SU-DHL-6 (cell line): ENCODE data around the gene KNDC1.

Source experiments
- H2AFZ ChIP-seq: fragments of 200-600 bp; sonication (generic); 2 replicates; pipeline ENCODE4 v1.6.1; 2014; ENCODE audit warnings: low read depth, mild to moderate bottlenecking, moderate library complexity, mixed read lengths, antibody characterized with exemption, low read length; ENCODE audit not compliant: severe bottlenecking
- H3F3A ChIP-seq: fragments of 200-600 bp; shearing (Covaris generic); 2 replicates; pipeline ENCODE4 v1.6.0; 2016; ENCODE audit warnings: antibody characterized with exemption, mild to moderate bottlenecking; ENCODE audit not compliant: insufficient read depth
- H3K27ac ChIP-seq: fragments of 200-600 bp; sonication (generic); 2 replicates; pipeline ENCODE4 v1.5.1; 2016; ENCODE audit warnings: low read depth, mild to moderate bottlenecking, low read length, moderate library complexity, mixed read lengths
- H3K27me3 ChIP-seq: fragments of 200-600 bp; sonication (generic), shearing (Covaris generic); 2 replicates; pipeline ENCODE4 v1.6.0; 2014; ENCODE audit warnings: mild to moderate bottlenecking, low read length
- H3K36me3 ChIP-seq: fragments of 200-600 bp; sonication (generic); 2 replicates; pipeline ENCODE4 v1.6.1; 2014; ENCODE audit warnings: mild to moderate bottlenecking, low read length, mixed read lengths
- H3K4me2 ChIP-seq: fragments of 300-600, 200-600 bp; shearing (Covaris generic), sonication (generic); 2 replicates; pipeline ENCODE4 v1.6.0; 2014; ENCODE audit warnings: low read length, low read depth, mild to moderate bottlenecking; ENCODE audit not compliant: poor library complexity, severe bottlenecking
- H3K4me3 ChIP-seq: fragments of 200-600 bp; sonication (generic); 2 replicates; pipeline ENCODE4 v1.5.1; 2014; ENCODE audit warnings: antibody characterized with exemption, low read length, mild to moderate bottlenecking, mixed read lengths; ENCODE audit not compliant: insufficient read depth, poor library complexity, severe bottlenecking
- H3K79me2 ChIP-seq: fragments of 200-600 bp; sonication (generic); 2 replicates; pipeline ENCODE4 v1.6.1; 2014; ENCODE audit warnings: mild to moderate bottlenecking, low read length, moderate library complexity; ENCODE audit not compliant: insufficient read depth
- H3K9ac ChIP-seq: fragments of 200-600 bp; sonication (generic); 2 replicates; pipeline ENCODE4 v1.7.0; 2014; ENCODE audit warnings: mild to moderate bottlenecking, low read length
- H3K9me2 ChIP-seq: fragments of 200-600 bp; sonication (generic); replicated peaks from 2 replicates; pipeline ENCODE4 v1.6.1; 2014; ENCODE audit warnings: low read length; ENCODE audit not compliant: insufficient read depth
- H3K9me3 ChIP-seq: fragments of 200-600 bp; sonication (generic); 2 replicates; pipeline ENCODE4 v1.6.1; 2014; ENCODE audit warnings: low read length, mixed read lengths; ENCODE audit not compliant: insufficient read depth
- H4K20me1 ChIP-seq: fragments of 200-600 bp; sonication (generic); 2 replicates; pipeline ENCODE4 v1.6.1; 2014; ENCODE audit warnings: low read depth, mild to moderate bottlenecking, antibody characterized with exemption, low read length, moderate library complexity, mixed read lengths
- EZH2phosphoT487 ChIP-seq: fragments of 200-600 bp; sonication (generic), shearing (Covaris generic); conservative IDR thresholded peaks from 2 replicates; pipeline ENCODE4 v1.6.1; 2018; ENCODE audit warnings: mild to moderate bottlenecking, antibody characterized with exemption, low read length, moderate library complexity, mixed read lengths
- TF ChIP-seq, protein P1 (sequence below): fragments of 200-600 bp; sonication (generic); IDR thresholded peaks from one replicate; pipeline ENCODE4 v1.5.1; 2017; ENCODE audit warnings: antibody characterized with exemption, mild to moderate bottlenecking, low read length, moderate library complexity; ENCODE audit not compliant: insufficient read depth, poor library complexity, severe bottlenecking

The KNDC1 gene

GRCh38 chr10:133129071-133129858 is 30.8 kb upstream of the KNDC1 start:
- no peaks in the 10 kb centered on the region for H3K79me2 ChIP-seq
- no peaks in the 10 kb centered on the region for H3K9me3 ChIP-seq
- TF ChIP-seq, protein P1, sequence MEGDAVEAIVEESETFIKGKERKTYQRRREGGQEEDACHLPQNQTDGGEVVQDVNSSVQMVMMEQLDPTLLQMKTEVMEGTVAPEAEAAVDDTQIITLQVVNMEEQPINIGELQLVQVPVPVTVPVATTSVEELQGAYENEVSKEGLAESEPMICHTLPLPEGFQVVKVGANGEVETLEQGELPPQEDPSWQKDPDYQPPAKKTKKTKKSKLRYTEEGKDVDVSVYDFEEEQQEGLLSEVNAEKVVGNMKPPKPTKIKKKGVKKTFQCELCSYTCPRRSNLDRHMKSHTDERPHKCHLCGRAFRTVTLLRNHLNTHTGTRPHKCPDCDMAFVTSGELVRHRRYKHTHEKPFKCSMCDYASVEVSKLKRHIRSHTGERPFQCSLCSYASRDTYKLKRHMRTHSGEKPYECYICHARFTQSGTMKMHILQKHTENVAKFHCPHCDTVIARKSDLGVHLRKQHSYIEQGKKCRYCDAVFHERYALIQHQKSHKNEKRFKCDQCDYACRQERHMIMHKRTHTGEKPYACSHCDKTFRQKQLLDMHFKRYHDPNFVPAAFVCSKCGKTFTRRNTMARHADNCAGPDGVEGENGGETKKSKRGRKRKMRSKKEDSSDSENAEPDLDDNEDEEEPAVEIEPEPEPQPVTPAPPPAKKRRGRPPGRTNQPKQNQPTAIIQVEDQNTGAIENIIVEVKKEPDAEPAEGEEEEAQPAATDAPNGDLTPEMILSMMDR = no peak
- no peak for TF ChIP-seq EZH2phosphoT487
- no peaks in the 10 kb centered on the region for H3K27me3 ChIP-seq
- H3K27ac ChIP-seq = no peak overlapping the region
- no peaks in the 10 kb centered on the region for H3K9me2 ChIP-seq
- H3K36me3 ChIP-seq = no peaks in the 10 kb centered on the region
- H3F3A ChIP-seq = no peaks in the 10 kb centered on the region
- no peak overlapping the region for H3K9ac ChIP-seq
- H2AFZ ChIP-seq = no peak overlapping the region
- H3K4me3 ChIP-seq = no peak overlapping the region
- H3K4me2 ChIP-seq = no peak overlapping the region
- H4K20me1 ChIP-seq = no peaks in the 10 kb centered on the region

DNA sequence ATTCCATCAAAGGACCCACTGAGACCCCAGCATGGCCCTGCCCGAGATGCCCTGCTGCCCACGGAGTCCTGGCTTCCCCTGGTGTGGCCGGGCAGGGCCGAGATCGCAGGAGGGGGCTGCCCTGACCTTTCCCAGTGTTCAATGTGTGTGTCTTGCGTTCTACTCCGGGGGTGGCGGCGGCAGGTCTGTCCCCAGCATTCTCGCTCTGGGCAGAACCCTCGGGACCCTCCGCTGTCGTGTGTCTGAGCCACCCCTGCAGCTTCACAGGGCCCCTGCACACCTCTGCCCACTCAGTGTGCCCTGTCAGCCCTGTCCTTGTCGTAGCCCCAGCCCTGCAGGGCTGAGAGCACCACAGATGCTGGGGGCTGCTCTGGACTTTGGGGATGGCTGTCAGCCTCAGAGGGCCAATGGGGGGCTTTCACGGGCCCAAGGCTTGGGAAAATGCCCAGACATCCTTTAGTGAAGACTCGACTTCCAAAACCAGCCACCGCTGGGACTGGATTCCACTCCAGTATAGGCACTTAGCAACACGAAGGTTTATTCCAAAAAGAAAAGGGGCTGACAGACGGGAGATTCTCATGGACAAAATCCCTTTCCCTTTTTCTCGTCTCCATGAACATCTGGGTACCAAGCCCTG is 30.0 kb upstream of the KNDC1 start:
- no peaks in the 10 kb centered on the region for H3K27me3 ChIP-seq
- no peak overlapping the region for H3K4me2 ChIP-seq
- no peak overlapping the region for H2AFZ ChIP-seq
- H3K79me2 ChIP-seq = no peaks in the 10 kb centered on the region
- no peaks in the 10 kb centered on the region for H3K9me3 ChIP-seq
- no peaks in the 10 kb centered on the region for H3K36me3 ChIP-seq
- no peak for TF ChIP-seq EZH2phosphoT487
- TF ChIP-seq, protein P1 = no peak
- no peak overlapping the region for H3K9ac ChIP-seq
- H3K9me2 ChIP-seq = no peaks in the 10 kb centered on the region
- H3K4me3 ChIP-seq = no peak overlapping the region
- H3K27ac ChIP-seq = no peak overlapping the region
- no peaks in the 10 kb centered on the region for H4K20me1 ChIP-seq
- no peaks in the 10 kb centered on the region for H3F3A ChIP-seq

DNA sequence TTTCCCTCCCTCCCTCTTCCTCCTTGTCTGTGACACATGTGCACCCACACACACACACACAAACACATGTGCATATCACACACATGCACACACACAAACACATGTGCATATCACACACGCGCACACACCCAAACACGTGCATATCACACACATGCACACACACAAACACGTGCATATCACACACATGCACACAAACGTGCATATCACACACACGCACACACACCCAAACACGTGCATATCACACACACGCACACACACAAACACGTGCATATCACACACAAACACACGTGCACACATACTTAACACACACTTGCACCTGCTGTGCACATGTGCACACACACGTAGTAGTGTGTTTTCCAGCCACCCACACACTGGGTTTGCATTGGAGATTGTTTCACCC is 29.4 kb upstream of the KNDC1 start:
- H2AFZ ChIP-seq = no peak overlapping the region

More for the DNA sequence above, 29.4 kb upstream of the KNDC1 start:
- H3K36me3 ChIP-seq = no peaks in the 10 kb centered on the region
- TF ChIP-seq EZH2phosphoT487 = no peak
- TF ChIP-seq, protein P1 = no peak
- H4K20me1 ChIP-seq = no peaks in the 10 kb centered on the region
- H3K9me2 ChIP-seq = no peaks in the 10 kb centered on the region
- H3F3A ChIP-seq = no peaks in the 10 kb centered on the region
- no peak overlapping the region for H3K27ac ChIP-seq
- H3K27me3 ChIP-seq = no peaks in the 10 kb centered on the region
- no peaks in the 10 kb centered on the region for H3K9me3 ChIP-seq
- no peaks in the 10 kb centered on the region for H3K79me2 ChIP-seq
- no peak overlapping the region for H3K4me2 ChIP-seq
- H3K4me3 ChIP-seq = no peak overlapping the region
- no peak overlapping the region for H3K9ac ChIP-seq
